Mesothelial cell of epicardium (in vitro differentiated cells): ENCODE results near the gene TMTC4. TPM values are rescaled to one million over a fixed set of nuclear protein-coding genes. Genes with fewer than 3 reads are reported as not detected.

Source experiments
- DNase-seq, 2 experiments: peaks; one replicate each; pipeline ENCODE4 v3.0.0; 2021; ENCODE audit warnings: low spot score in 2 of 2; ENCODE audit not compliant: unreplicated experiment in 2 of 2
- H3K27ac Mint-ChIP-seq: 2 replicates; pipeline ENCODE4 v1.8.0; 2021; ENCODE audit warnings: mixed read lengths
- H3K27me3 Mint-ChIP-seq: 2 replicates; pipeline ENCODE4 v1.8.0; 2021; ENCODE audit warnings: low read depth, mixed read lengths
- H3K36me3 Mint-ChIP-seq: 2 replicates; pipeline ENCODE4 v1.8.0; 2021; ENCODE audit warnings: mixed read lengths
- H3K4me1 Mint-ChIP-seq: 2 replicates; pipeline ENCODE4 v1.8.0; 2021; ENCODE audit warnings: mixed read lengths
- H3K4me3 Mint-ChIP-seq: 2 replicates; pipeline ENCODE4 v1.8.0; 2021; ENCODE audit warnings: mild to moderate bottlenecking, moderate library complexity, mixed read lengths
- H3K9me3 Mint-ChIP-seq: 2 replicates; pipeline ENCODE4 v1.8.0; 2021; ENCODE audit warnings: mixed read lengths
- CTCF ChIP-seq: fragments of 200-600 bp; sonication (generic); IDR thresholded peaks from one replicate; pipeline ENCODE4 v1.5.0; 2021; ENCODE audit warnings: antibody characterized with exemption; ENCODE audit not compliant: unreplicated experiment
- total RNA-seq: library from RNA; stranded (reverse); gene quantifications from 3 replicates; pipeline ENCODE4 v1.2.1, GENCODE V29; 2021

The TMTC4 gene
- total RNA-seq, 1 donor from 2014 or later, result 37.5 TPM

- Mint-ChIP-seq H3K4me1 (peaks cover 20% of the 10 kb centered on the region), H3K36me3 (peaks cover 23% of the 10 kb centered on the region), H3K4me3 (no peak overlapping the region), H3K9me3 (no peaks in the 10 kb centered on the region), H3K27me3 (peaks cover 12% of the 10 kb centered on the region), H3K27ac (no peak overlapping the region)
- DNase-seq, result no peak
- TF ChIP-seq CTCF, result no peak
Measured at GRCh38 chr13:100671389-100672182, 3.0 kb downstream of the TMTC4 start.

- H3K4me3 Mint-ChIP-seq, result no peak overlapping the region
- peaks cover 13% of the 10 kb centered on the region for H3K4me1 Mint-ChIP-seq
- no peak for TF ChIP-seq CTCF
- peaks cover 41% of the 10 kb centered on the region for H3K36me3 Mint-ChIP-seq
- H3K27ac Mint-ChIP-seq, result no peak overlapping the region
- no peaks in the 10 kb centered on the region for H3K9me3 Mint-ChIP-seq
- H3K27me3 Mint-ChIP-seq, result no peaks in the 10 kb centered on the region
- no peak for DNase-seq
Measured at GRCh38 chr13:100668408-100668807, 6.2 kb downstream of the TMTC4 start.

GRCh38 chr13:100667894-100668293 is 6.7 kb downstream of the TMTC4 start:
- no peak for TF ChIP-seq CTCF
- no peaks in the 10 kb centered on the region for H3K27me3 Mint-ChIP-seq
- H3K27ac Mint-ChIP-seq, result no peak overlapping the region
- H3K36me3 Mint-ChIP-seq, result peaks cover 45% of the 10 kb centered on the region
- DNase-seq, result no peak
- H3K9me3 Mint-ChIP-seq, result no peaks in the 10 kb centered on the region
- H3K4me3 Mint-ChIP-seq, result no peak overlapping the region
- H3K4me1 Mint-ChIP-seq, result peaks cover 8% of the 10 kb centered on the region

- no peaks in the 10 kb centered on the region for H3K9me3 Mint-ChIP-seq
- no peak overlapping the region for H3K27ac Mint-ChIP-seq
- peaks cover 5% of the 10 kb centered on the region for H3K4me1 Mint-ChIP-seq
- no peaks in the 10 kb centered on the region for H3K27me3 Mint-ChIP-seq
- peaks cover 52% of the 10 kb centered on the region for H3K36me3 Mint-ChIP-seq
- no peak for DNase-seq
- H3K4me3 Mint-ChIP-seq, result no peak overlapping the region
- TF ChIP-seq CTCF, result no peak
Measured at GRCh38 chr13:100666124-100666523, 8.5 kb downstream of the TMTC4 start.

- Mint-ChIP-seq H3K36me3 (peaks cover 57% of the 10 kb centered on the region), H3K4me3 (no peak overlapping the region), H3K9me3 (no peaks in the 10 kb centered on the region), H3K27ac (no peak overlapping the region), H3K4me1 (peaks cover 5% of the 10 kb centered on the region), H3K27me3 (no peaks in the 10 kb centered on the region)
- DNase-seq, result no peak
- TF ChIP-seq CTCF, result no peak
Measured at GRCh38 chr13:100665403-100665802, 9.2 kb downstream of the TMTC4 start.
